GM12872 (cell line): ENCODE results near the gene KLF12.

Experiments used
- CTCF ChIP-seq: IDR thresholded peaks from 3 replicates; pipeline ENCODE4 v1.5.1; 2011; ENCODE audit warnings: low read depth, mild to moderate bottlenecking, low read length, moderate library complexity; ENCODE audit not compliant: insufficient read depth

Gene KLF12

GRCh38 chr13:74111901-74112824, 22.0 kb downstream of the KLF12 start:
- TF ChIP-seq CTCF: no peak

- TF ChIP-seq CTCF: no peak
These were observed 22.8 kb downstream of the KLF12 start for GRCh38 chr13:74111399-74111798.

GRCh38 chr13:74110053-74110452, 24.2 kb downstream of the KLF12 start:
- TF ChIP-seq CTCF: no peak

- no peak for TF ChIP-seq CTCF
These were observed 26.6 kb downstream of the KLF12 start for GRCh38 chr13:74107598-74107997.

GRCh38 chr13:74105871-74106270, 28.3 kb downstream of the KLF12 start:
- no peak for TF ChIP-seq CTCF

- TF ChIP-seq CTCF: no peak
These were observed 29.4 kb downstream of the KLF12 start for GRCh38 chr13:74104661-74105275.

GRCh38 chr13:74103970-74104555, 30.1 kb downstream of the KLF12 start:
- TF ChIP-seq CTCF: no peak
